Suprapubic skin (tissue), 4 donors: ENCODE results near the gene GARIN5B.

Experiments
- CTCF ChIP-seq, 2 donors: fragments of 200-600 bp in 1 of 2; fragments of 450-650 bp in 1 of 2; sonication (generic) in 1 of 2; IDR thresholded peaks; one replicate each; pipeline ENCODE4 v1.5.1; 2016 to 2019; ENCODE audit warnings: antibody characterized with exemption in 2 of 2, mild to moderate bottlenecking in 1 of 2, moderate library complexity in 1 of 2
- EP300 ChIP-seq: sonication (generic); formaldehyde crosslinking; IDR thresholded peaks from one replicate; pipeline ENCODE4 v1.6.1; 2017; ENCODE audit warnings: antibody characterized with exemption
- POLR2A ChIP-seq, 2 donors: fragments of 450-650 bp; IDR thresholded peaks; one replicate each; pipeline ENCODE4 v1.6.1; 2017; ENCODE audit warnings: antibody characterized with exemption in 2 of 2, mild to moderate bottlenecking in 2 of 2, moderate library complexity in 2 of 2
- POLR2AphosphoS5 ChIP-seq, 3 donors: sonication (generic); formaldehyde crosslinking; IDR thresholded peaks; one replicate each; pipeline ENCODE4 v1.6.1; 2017; ENCODE audit warnings: antibody characterized with exemption in 3 of 3

DNA sequence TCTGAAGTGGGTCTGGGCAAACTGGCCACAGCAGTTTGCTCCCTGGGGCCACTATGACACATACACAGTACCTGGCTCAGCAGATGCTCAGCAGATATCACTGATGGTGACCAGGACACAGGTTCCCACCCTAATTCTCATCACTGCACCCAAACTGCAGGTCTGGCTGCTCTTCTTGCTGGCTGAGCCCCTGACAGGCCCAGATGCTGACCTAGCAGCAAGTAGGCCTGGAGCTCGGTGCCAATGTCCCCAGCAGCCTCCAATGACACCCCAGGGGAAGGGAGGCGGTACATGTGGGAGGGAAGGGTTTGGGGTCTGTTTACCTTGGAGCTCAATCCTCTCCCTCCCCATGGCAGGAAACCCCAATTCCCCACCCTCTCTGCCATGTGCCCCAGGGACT lies 39.4 kb upstream of the GARIN5B start:
- TF ChIP-seq POLR2AphosphoS5 (IDR thresholded peaks at IDR 0.05) (no peak), CTCF (IDR thresholded peaks at IDR 0.05) (no peak), POLR2A (IDR thresholded peaks at IDR 0.05) (no peak), EP300 (no peak)
